Measurements from ENCODE around the gene MRPL54. TPM values are rescaled to one million over a fixed set of nuclear protein-coding genes. Genes with fewer than 3 reads are reported as not detected.
A peak's percentile ranks its signal among the peaks of the same experiment; 100 is the strongest.

The MRPL54 gene
- total and polyA plus RNA-seq, 12 donors = 61.4 to 124 (median 69.3) TPM

DNA sequence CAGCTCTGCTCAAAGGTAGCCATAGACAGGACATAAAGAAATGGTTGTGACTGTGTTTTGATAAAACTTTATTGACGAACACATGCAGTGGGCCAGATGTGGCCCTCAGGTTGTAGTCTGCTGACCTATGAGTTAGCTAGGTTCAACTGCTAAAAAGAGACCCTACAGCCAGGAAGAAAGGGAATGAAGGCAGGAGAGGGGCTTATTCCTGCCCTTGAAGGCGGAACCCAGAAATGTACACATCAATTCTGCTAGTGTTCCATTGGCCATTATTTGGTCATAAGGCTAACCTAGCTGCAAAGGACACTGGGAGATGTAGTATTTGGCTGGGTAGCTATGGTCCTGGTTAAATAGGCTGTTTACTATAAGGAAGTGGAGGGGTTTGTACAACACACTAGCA is 19.0 kb upstream of the MRPL54 start:
- DNase-seq = no peak
- TF ChIP-seq, protein P1, sequence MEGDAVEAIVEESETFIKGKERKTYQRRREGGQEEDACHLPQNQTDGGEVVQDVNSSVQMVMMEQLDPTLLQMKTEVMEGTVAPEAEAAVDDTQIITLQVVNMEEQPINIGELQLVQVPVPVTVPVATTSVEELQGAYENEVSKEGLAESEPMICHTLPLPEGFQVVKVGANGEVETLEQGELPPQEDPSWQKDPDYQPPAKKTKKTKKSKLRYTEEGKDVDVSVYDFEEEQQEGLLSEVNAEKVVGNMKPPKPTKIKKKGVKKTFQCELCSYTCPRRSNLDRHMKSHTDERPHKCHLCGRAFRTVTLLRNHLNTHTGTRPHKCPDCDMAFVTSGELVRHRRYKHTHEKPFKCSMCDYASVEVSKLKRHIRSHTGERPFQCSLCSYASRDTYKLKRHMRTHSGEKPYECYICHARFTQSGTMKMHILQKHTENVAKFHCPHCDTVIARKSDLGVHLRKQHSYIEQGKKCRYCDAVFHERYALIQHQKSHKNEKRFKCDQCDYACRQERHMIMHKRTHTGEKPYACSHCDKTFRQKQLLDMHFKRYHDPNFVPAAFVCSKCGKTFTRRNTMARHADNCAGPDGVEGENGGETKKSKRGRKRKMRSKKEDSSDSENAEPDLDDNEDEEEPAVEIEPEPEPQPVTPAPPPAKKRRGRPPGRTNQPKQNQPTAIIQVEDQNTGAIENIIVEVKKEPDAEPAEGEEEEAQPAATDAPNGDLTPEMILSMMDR (IDR thresholded peaks at IDR 0.05) = no peak
- intact Hi-C loops (cut with DNase I) = no loop called here
- Histone ChIP-seq H3K27me3 (peaks cover 0 to 14% (median 0%) of the 10 kb centered on the region in 7 donors), H3K4me1 (no peaks in the 10 kb centered on the region), H3K4me3 (no peak overlapping the region), H3K9me3 (no peaks in the 10 kb centered on the region), H3K27ac (no peak overlapping the region), H3K36me3 (no peaks in the 10 kb centered on the region)
- no peak for ATAC-seq
- 92% methylated on average over 2 of the region's 2 CpGs for WGBS, 2 donors

DNA sequence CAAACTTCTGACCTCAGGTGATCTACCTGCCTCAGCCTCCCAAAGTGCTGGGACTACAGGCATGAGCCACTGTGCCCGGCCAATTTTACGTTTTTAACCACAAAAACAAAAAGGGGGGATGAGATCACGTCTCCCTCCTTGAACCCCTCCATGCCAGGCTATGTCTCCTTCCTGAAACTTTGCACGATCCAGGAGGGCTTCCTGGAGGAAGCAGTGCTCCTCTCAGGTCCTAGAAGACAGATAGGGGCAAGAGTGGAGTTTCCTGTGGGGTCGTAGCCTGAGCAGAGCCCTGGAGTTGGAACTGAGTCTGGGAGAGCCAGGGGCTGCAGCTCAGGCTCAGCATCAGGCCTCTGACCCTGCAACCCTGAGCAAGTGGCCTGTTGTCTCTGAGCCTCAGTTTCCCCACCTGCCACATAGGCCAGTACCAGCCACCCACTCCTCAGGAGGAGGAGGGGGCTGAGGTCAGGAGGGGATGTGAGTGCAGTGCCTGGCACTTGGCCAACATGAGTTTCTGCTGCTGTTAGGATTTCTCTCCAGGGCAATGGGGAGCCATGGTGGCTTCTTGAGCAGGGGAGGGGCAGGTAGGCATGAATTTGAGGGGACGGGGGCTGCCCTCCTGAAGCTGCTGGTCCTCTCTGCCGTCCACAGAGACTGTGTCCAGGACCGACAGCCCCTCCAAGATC is 17.0 kb upstream of the MRPL54 start:
- ATAC-seq (no peak), DNase-seq (no peak)
- 56 to 65% methylated on average over 8 of the region's 8 CpGs for WGBS, 2 donors
- Histone ChIP-seq H3K36me3 (peaks cover 0 to 16% (median 5%) of the 10 kb centered on the region in 9 donors), H3K4me3 (no peak overlapping the region), H3K9me3 (no peaks in the 10 kb centered on the region), H3K27me3 (peaks cover 0 to 14% (median 0%) of the 10 kb centered on the region in 7 donors), H3K27ac (no peak overlapping the region), H3K4me1 (no peaks in the 10 kb centered on the region)
- intact Hi-C loops (cut with DNase I) = no loop called here
- TF ChIP-seq, protein P1 (IDR thresholded peaks at IDR 0.05) = no peak

DNA sequence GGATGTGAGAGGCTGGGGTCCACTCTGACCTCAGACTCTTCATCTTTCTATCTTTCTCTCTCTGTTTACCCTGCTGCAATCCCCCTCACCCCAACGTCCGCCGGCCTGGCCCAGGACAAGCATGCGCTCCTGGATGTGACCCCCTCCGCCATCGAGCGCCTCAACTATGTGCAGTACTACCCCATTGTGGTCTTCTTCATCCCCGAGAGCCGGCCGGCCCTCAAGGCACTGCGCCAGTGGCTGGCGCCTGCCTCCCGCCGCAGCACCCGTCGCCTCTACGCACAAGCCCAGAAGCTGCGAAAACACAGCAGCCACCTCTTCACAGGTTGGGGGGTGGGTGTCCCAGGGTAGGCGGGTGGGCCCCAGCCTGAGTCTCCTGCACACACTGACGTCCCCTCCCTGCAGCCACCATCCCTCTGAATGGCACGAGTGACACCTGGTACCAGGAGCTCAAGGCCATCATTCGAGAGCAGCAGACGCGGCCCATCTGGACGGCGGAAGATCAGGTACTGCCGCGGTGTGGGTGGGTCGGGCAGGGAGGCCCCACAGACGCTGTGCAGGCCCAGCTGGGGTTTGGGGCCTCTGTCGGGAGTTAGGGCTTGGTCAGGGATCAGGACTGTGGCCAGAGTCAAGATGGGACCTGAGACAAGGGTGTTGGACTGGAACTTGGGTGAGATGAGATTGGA is 16.0 kb upstream of the MRPL54 start:
- ATAC-seq (peak in 1 of 8 donors; percentile 22), DNase-seq (no peak)
- TF ChIP-seq, protein P1 (IDR thresholded peaks at IDR 0.05) = no peak
- Histone ChIP-seq H3K9me3 (no peaks in the 10 kb centered on the region), H3K4me1 (no peaks in the 10 kb centered on the region), H3K36me3 (peaks cover 0 to 26% (median 14%) of the 10 kb centered on the region in 9 donors), H3K27ac (no peak overlapping the region), H3K27me3 (peaks cover 0 to 14% (median 0%) of the 10 kb centered on the region in 7 donors), H3K4me3 (no peak overlapping the region)
- intact Hi-C loops (cut with DNase I) = no loop called here
- WGBS, 2 donors = 66 to 70% methylated on average over 31 of the region's 31 CpGs

DNA sequence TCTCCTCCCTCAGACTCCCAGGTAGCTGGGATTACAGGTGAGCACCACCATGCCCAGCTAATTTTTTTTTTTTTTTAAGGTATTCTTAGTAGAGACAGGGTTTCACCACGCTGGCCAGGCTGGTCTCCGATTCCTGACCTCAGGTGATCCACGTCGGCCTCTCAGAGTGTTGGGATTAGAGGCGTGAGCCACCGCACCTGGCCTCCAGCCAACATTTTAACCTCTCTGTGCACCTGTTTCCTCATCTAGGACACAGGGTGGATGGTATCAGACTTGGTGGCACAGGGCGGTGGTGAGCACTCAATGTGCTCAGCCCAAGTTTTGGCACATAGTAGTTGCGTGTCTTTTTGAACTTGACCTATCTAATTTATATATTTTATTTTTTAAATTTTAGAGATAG is 13.5 kb upstream of the MRPL54 start:
- TF ChIP-seq, protein P1 (IDR thresholded peaks at IDR 0.05) = no peak
- H3K4me3 ChIP-seq = no peak overlapping the region
- peaks cover 0 to 50% (median 28%) of the 10 kb centered on the region in 9 donors for H3K36me3 ChIP-seq
- H3K27me3 ChIP-seq = peaks cover 0 to 14% (median 0%) of the 10 kb centered on the region in 7 donors
- DNase-seq = no peak
- no peaks in the 10 kb centered on the region for H3K9me3 ChIP-seq
- no peak for ATAC-seq
- no peak overlapping the region for H3K27ac ChIP-seq
- intact Hi-C loops (cut with DNase I) = no loop called here
- 77 to 88% methylated on average over 8 of the region's 8 CpGs for WGBS, 2 donors
- no peaks in the 10 kb centered on the region for H3K4me1 ChIP-seq
